AG04449 (cell line): ENCODE results near the gene SIPA1L3.

ENCODE experiments used
- CTCF ChIA-PET: fragments of 350-600 bp; formaldehyde crosslinking; extraction: SDS; loops from one replicate; lab custom pipeline; 2021; ENCODE audit warnings: antibody characterized with exemption; lab: Yijun Ruan, JAX
- POLR2A ChIA-PET: fragments of 400-600, 350-600 bp; formaldehyde crosslinking; extraction: SDS; loops from one replicate; lab custom pipeline; 2020; ENCODE audit warnings: antibody characterized with exemption, inconsistent platforms; lab: Yijun Ruan, JAX
- DNase-seq: peaks from one replicate; pipeline ENCODE4 v3.0.0-alpha.2; 2010; ENCODE audit warnings: low read depth, low spot score
- H3K4me3 ChIP-seq: 2 replicates; pipeline ENCODE4 v1.5.1; 2011; ENCODE audit warnings: low read depth, mild to moderate bottlenecking, control low read depth, low read length
- CTCF ChIP-seq: IDR thresholded peaks from one replicate; pipeline ENCODE4 v1.5.1; 2011; ENCODE audit warnings: mild to moderate bottlenecking, moderate library complexity, low read length, control low read depth, inconsistent platforms; ENCODE audit not compliant: insufficient read depth; ENCODE audit errors: missing control alignments

Gene SIPA1L3

GRCh38 chr19:37872383-37872782 is 34.6 kb upstream of the SIPA1L3 start:
- ChIA-PET CTCF (no interaction called here), POLR2A (interaction anchor here (0.5 kb wide), 1 partner anchor 11 kb away, joined by 3 read pairs; no protein-coding TSS in a partner anchor)
- TF ChIP-seq CTCF, result no peak
- DNase-seq, result no peak
- H3K4me3 ChIP-seq, result no peak overlapping the region

- TF ChIP-seq CTCF, result no peak
- no peak overlapping the region for H3K4me3 ChIP-seq
- ChIA-PET CTCF (no interaction called here), POLR2A (no interaction called here)
- no peak for DNase-seq
Measured at GRCh38 chr19:37874784-37875183, 32.2 kb upstream of the SIPA1L3 start.

GRCh38 chr19:37876032-37876431 is 31.0 kb upstream of the SIPA1L3 start:
- TF ChIP-seq CTCF, result no peak
- ChIA-PET POLR2A (no interaction called here), CTCF (no interaction called here)
- no peak overlapping the region for H3K4me3 ChIP-seq
- DNase-seq, result no peak

- CTCF ChIA-PET, result no interaction called here
- POLR2A ChIA-PET, result no interaction called here
Measured at GRCh38 chr19:37877147-37877546, 29.9 kb upstream of the SIPA1L3 start.

GRCh38 chr19:37885392-37885791 is 21.6 kb upstream of the SIPA1L3 start:
- TF ChIP-seq CTCF, result no peak
- CTCF ChIA-PET, result interaction anchor here (1.2 kb wide), 1 partner anchor 12 kb away, joined by 4 read pairs; no protein-coding TSS in a partner anchor
- POLR2A ChIA-PET, result no interaction called here
- DNase-seq, result no peak
- no peak overlapping the region for H3K4me3 ChIP-seq

More at GRCh38 chr19:37877147-37877546, 29.9 kb upstream of the SIPA1L3 start:
- no peak for TF ChIP-seq CTCF
- no peak for DNase-seq
- no peak overlapping the region for H3K4me3 ChIP-seq

GRCh38 chr19:37886571-37886970 is 20.4 kb upstream of the SIPA1L3 start:
- TF ChIP-seq CTCF, result no peak
- ChIA-PET CTCF (no interaction called here), POLR2A (no interaction called here)
- no peak overlapping the region for H3K4me3 ChIP-seq
- no peak for DNase-seq
